ENCODE data around the gene ENAM.

GRCh38 chr4:70666369-70666768 is 37.8 kb downstream of the ENAM start, which contains the start of gene JCHAIN:
- TF ChIP-seq SMC3 (IDR thresholded peaks at IDR 0.05) (no peak), CTCF (IDR thresholded peaks at IDR 0.05) (no peak), FOSL2 (IDR thresholded peaks at IDR 0.05) (no peak), FOSL2 (CRISPR knock-in tag; IDR thresholded peaks at IDR 0.05) (no peak), RNF2 (IDR thresholded peaks at IDR 0.05; ENCODE audit: borderline replicate concordance, low read depth) (no peak), POLR2A (IDR thresholded peaks at IDR 0.05; ENCODE audit: low read length) (no peak), JUNB (IDR thresholded peaks at IDR 0.05) (no peak), MAZ (IDR thresholded peaks at IDR 0.05; ENCODE audit: borderline replicate concordance, low read depth, low read length) (no peak), ZFP36 (IDR thresholded peaks at IDR 0.05; ENCODE audit: borderline replicate concordance, partially characterized antibody) (no peak), KDM1A (IDR thresholded peaks at IDR 0.05; ENCODE audit: low read depth) (no peak), EP300 (IDR thresholded peaks at IDR 0.05) (no peak)
